NCI-H526 treated with DMSO at 0.1 percent for 48 hours (cell line): Measurements from ENCODE around the gene KLF7.

Experiments used
- DNase-seq: peaks from one replicate; lab custom pipeline; 2025; lab: John Stamatoyannopoulos, UW

KLF7 gene

GRCh38 chr2:207166349-207167098, 776 bp upstream of the KLF7 start:
- peak; percentile 31 for DNase-seq

- peak; percentile 92 for DNase-seq
These were observed 246 bp upstream of the KLF7 start for GRCh38 chr2:207166039-207166348.

GRCh38 chr2:207164006-207164831, 1.5 kb downstream of the KLF7 start:
- peak; percentile 13 for DNase-seq

GRCh38 chr2:207163756-207164005, 2.1 kb downstream of the KLF7 start:
- DNase-seq = no peak

- peak; percentile 8 for DNase-seq
These were observed 2.5 kb downstream of the KLF7 start for GRCh38 chr2:207163053-207163755.

- DNase-seq = no peak
These were observed 3.4 kb downstream of the KLF7 start for GRCh38 chr2:207162316-207162715.

- DNase-seq = no peak
These were observed 4.3 kb downstream of the KLF7 start for GRCh38 chr2:207161247-207162123.

- no peak for DNase-seq
These were observed 5.6 kb downstream of the KLF7 start for GRCh38 chr2:207160115-207160514.

- DNase-seq = no peak
These were observed 6.7 kb downstream of the KLF7 start for GRCh38 chr2:207159002-207159401.

- DNase-seq = no peak
These were observed 8.0 kb downstream of the KLF7 start for GRCh38 chr2:207157731-207158130.

GRCh38 chr2:207157162-207157481, 8.6 kb downstream of the KLF7 start:
- DNase-seq = no peak

GRCh38 chr2:207156451-207157161, 9.1 kb downstream of the KLF7 start:
- DNase-seq = no peak

GRCh38 chr2:207155516-207156444, 10.0 kb downstream of the KLF7 start:
- DNase-seq = no peak

GRCh38 chr2:207154556-207155510, 10.9 kb downstream of the KLF7 start:
- no peak for DNase-seq

GRCh38 chr2:207153266-207153975, 12.3 kb downstream of the KLF7 start:
- no peak for DNase-seq

- DNase-seq = no peak
These were observed 14.7 kb downstream of the KLF7 start for GRCh38 chr2:207151048-207151447.

- DNase-seq = no peak
These were observed 15.5 kb downstream of the KLF7 start for GRCh38 chr2:207150284-207150683.
